Measurements from ENCODE around the gene MYRF. TPM values are rescaled to one million over a fixed set of nuclear protein-coding genes. Genes with fewer than 3 reads are reported as not detected.

The MYRF gene
- polyA plus RNA-seq, 1 donor (not counting 4 experiments of a cell fraction or from before 2014, with no cell fraction given) = 0.14 TPM

GRCh38 chr11:61742391-61742790 lies 10.0 kb upstream of the MYRF start:
- no peak overlapping the region for H2AFZ ChIP-seq (ENCODE audit: control insufficient read depth, low read length)
- no peaks in the 10 kb centered on the region for H3K36me3 ChIP-seq (ENCODE audit: control insufficient read depth in 2 of 2, extremely low read depth in 1 of 2, insufficient read depth in 2 of 2, low read length in 2 of 2)
- H3K27ac ChIP-seq (ENCODE audit: control insufficient read depth, insufficient read depth, low read length) = no peak overlapping the region
- dilution Hi-C loops (cut with MboI; ENCODE audit: extremely low pct_ligation_motif_present, low sequenced_read_pairs) = no loop called here
- no peak overlapping the region for H3K9ac ChIP-seq (ENCODE audit: control insufficient read depth, extremely low read depth, insufficient read depth, low read length)
- FAIRE-seq (no peak), DNase-seq (ENCODE audit: low read depth, low spot score) (no peak)
- H3K4me1 ChIP-seq (ENCODE audit: control insufficient read depth, extremely low read depth, insufficient read depth, low read length) = no peaks in the 10 kb centered on the region
- no peaks in the 10 kb centered on the region for H4K20me1 ChIP-seq (ENCODE audit: control insufficient read depth, extremely low read depth, insufficient read depth, low read length)
- no peaks in the 10 kb centered on the region for H3K27me3 ChIP-seq (ENCODE audit: control insufficient read depth, extremely low read depth, insufficient read depth, low read length)
- H3K9me1 ChIP-seq (ENCODE audit: control insufficient read depth, extremely low read depth, insufficient read depth, low read length) = no peaks in the 10 kb centered on the region
- H3K79me2 ChIP-seq (ENCODE audit: control insufficient read depth, insufficient read depth, low read length) = no peaks in the 10 kb centered on the region
- H3K4me3 ChIP-seq (ENCODE audit: control insufficient read depth in 2 of 3, extremely low read depth in 1 of 3, insufficient read depth in 2 of 3, low read depth in 1 of 3, low read length in 3 of 3) = no peak overlapping the region
- H3K9me3 ChIP-seq (ENCODE audit: control insufficient read depth, low read depth, low read length) = no peaks in the 10 kb centered on the region
- TF ChIP-seq CTCF (optimal IDR thresholded peaks at IDR 0.05 in 1 of 3, IDR thresholded peaks at IDR 0.05 in 1 of 3, conservative IDR thresholded peaks at IDR 0.05 in 1 of 3; ENCODE audit: extremely low read depth in 1 of 3, insufficient read depth in 2 of 3, low read length in 3 of 3) (no peak), EZH2 (IDR thresholded peaks at IDR 0.05; ENCODE audit: low read length) (no peak)
- no peak overlapping the region for H3K4me2 ChIP-seq (ENCODE audit: control insufficient read depth, extremely low read depth, insufficient read depth, low read depth, low read length)

- Histone ChIP-seq H2AFZ (ENCODE audit: control insufficient read depth, low read length) (no peak overlapping the region), H3K36me3 (ENCODE audit: control insufficient read depth in 2 of 2, extremely low read depth in 1 of 2, insufficient read depth in 2 of 2, low read length in 2 of 2) (no peaks in the 10 kb centered on the region), H4K20me1 (ENCODE audit: control insufficient read depth, extremely low read depth, insufficient read depth, low read length) (no peaks in the 10 kb centered on the region), H3K27ac (ENCODE audit: control insufficient read depth, insufficient read depth, low read length) (no peak overlapping the region), H3K27me3 (ENCODE audit: control insufficient read depth, extremely low read depth, insufficient read depth, low read length) (peaks cover 7% of the 10 kb centered on the region), H3K9ac (ENCODE audit: control insufficient read depth, extremely low read depth, insufficient read depth, low read length) (no peak overlapping the region), H3K4me3 (ENCODE audit: control insufficient read depth in 2 of 3, extremely low read depth in 1 of 3, insufficient read depth in 2 of 3, low read depth in 1 of 3, low read length in 3 of 3) (no peak overlapping the region), H3K79me2 (ENCODE audit: control insufficient read depth, insufficient read depth, low read length) (no peaks in the 10 kb centered on the region), H3K4me2 (ENCODE audit: control insufficient read depth, extremely low read depth, insufficient read depth, low read depth, low read length) (no peak overlapping the region), H3K9me3 (ENCODE audit: control insufficient read depth, low read depth, low read length) (no peaks in the 10 kb centered on the region), H3K4me1 (ENCODE audit: control insufficient read depth, extremely low read depth, insufficient read depth, low read length) (no peaks in the 10 kb centered on the region), H3K9me1 (ENCODE audit: control insufficient read depth, extremely low read depth, insufficient read depth, low read length) (no peaks in the 10 kb centered on the region)
- DNase-seq (ENCODE audit: low read depth, low spot score) (no peak), FAIRE-seq (no peak)
- TF ChIP-seq CTCF (optimal IDR thresholded peaks at IDR 0.05 in 1 of 3, IDR thresholded peaks at IDR 0.05 in 1 of 3, conservative IDR thresholded peaks at IDR 0.05 in 1 of 3; ENCODE audit: extremely low read depth in 1 of 3, insufficient read depth in 2 of 3, low read length in 3 of 3) = no peak
- dilution Hi-C loops (cut with MboI; ENCODE audit: extremely low pct_ligation_motif_present, low sequenced_read_pairs) = no loop called here
Observed at GRCh38 chr11:61743486-61744095, 8.8 kb upstream of the MYRF start.

Data from keratinocyte (primary cell).